Activated gamma-delta T cell (primary cell): Measurements from ENCODE around the gene ZNF385B.

Source experiments
- DNase-seq: peaks from one replicate; lab custom pipeline; 2025; lab: John Stamatoyannopoulos, UW

ZNF385B gene

GRCh38 chr2:179551539-179552045, 309.8 kb downstream of the ZNF385B start:
- no peak for DNase-seq

- no peak for DNase-seq
Observed at GRCh38 chr2:179550849-179551248, 310.6 kb downstream of the ZNF385B start.

- no peak for DNase-seq
Observed at GRCh38 chr2:179550214-179550613, 311.2 kb downstream of the ZNF385B start.

GRCh38 chr2:179546656-179547055, 314.8 kb downstream of the ZNF385B start:
- no peak for DNase-seq

- DNase-seq = no peak
Observed at GRCh38 chr2:179545024-179545423, 316.4 kb downstream of the ZNF385B start.

GRCh38 chr2:179543361-179543901, 318.0 kb downstream of the ZNF385B start:
- DNase-seq = no peak

- DNase-seq = no peak
Observed at GRCh38 chr2:179541586-179541985, 319.8 kb downstream of the ZNF385B start.

- no peak for DNase-seq
Observed at GRCh38 chr2:179539124-179539511, 322.3 kb downstream of the ZNF385B start.

- no peak for DNase-seq
Observed at GRCh38 chr2:179538406-179539123, 322.8 kb downstream of the ZNF385B start.

GRCh38 chr2:179536185-179536584, 325.2 kb downstream of the ZNF385B start:
- DNase-seq = no peak

GRCh38 chr2:179533875-179534274, 327.5 kb downstream of the ZNF385B start:
- no peak for DNase-seq

- DNase-seq = no peak
Observed at GRCh38 chr2:179532863-179533278, 328.5 kb downstream of the ZNF385B start.

GRCh38 chr2:179528576-179529069, 332.8 kb downstream of the ZNF385B start:
- DNase-seq = no peak

GRCh38 chr2:179525340-179525739, 336.1 kb downstream of the ZNF385B start:
- no peak for DNase-seq

- DNase-seq = no peak
Observed at GRCh38 chr2:179524809-179525339, 336.5 kb downstream of the ZNF385B start.

- DNase-seq = no peak
Observed at GRCh38 chr2:179521944-179522343, 339.5 kb downstream of the ZNF385B start.

GRCh38 chr2:179518830-179519229, 342.6 kb downstream of the ZNF385B start:
- DNase-seq = no peak

GRCh38 chr2:179513181-179513580, 348.2 kb downstream of the ZNF385B start:
- no peak for DNase-seq

GRCh38 chr2:179512281-179513035, 349.0 kb downstream of the ZNF385B start:
- no peak for DNase-seq

GRCh38 chr2:179511105-179511789, 350.2 kb downstream of the ZNF385B start:
- DNase-seq = no peak

- DNase-seq = no peak
Observed at GRCh38 chr2:179495315-179495714, 366.1 kb downstream of the ZNF385B start.

- no peak for DNase-seq
Observed at GRCh38 chr2:179488563-179488962, 372.8 kb downstream of the ZNF385B start.
